DOHH2 (cell line): ENCODE data around the gene CHD5.

ENCODE experiments used
- H3F3A ChIP-seq: fragments of 200-600 bp; sonication (generic), shearing (Covaris generic); 2 replicates; pipeline ENCODE4 v1.6.0; 2016; ENCODE audit warnings: antibody characterized with exemption, mild to moderate bottlenecking; ENCODE audit not compliant: control insufficient read depth, insufficient read depth
- H3K27ac ChIP-seq: fragments of 200-600 bp; sonication (generic); 2 replicates; pipeline ENCODE4 v1.5.1; 2014; ENCODE audit warnings: low read depth, mild to moderate bottlenecking, low read length, moderate library complexity
- H3K27me3 ChIP-seq: fragments of 200-600 bp; sonication (generic); 2 replicates; pipeline ENCODE4 v1.6.1; 2014; ENCODE audit warnings: mild to moderate bottlenecking, low read length, mixed read lengths; ENCODE audit not compliant: control insufficient read depth
- H3K36me3 ChIP-seq: fragments of 200-600 bp; sonication (generic); 2 replicates; pipeline ENCODE4 v1.6.1; 2014; ENCODE audit warnings: mild to moderate bottlenecking, low read length, moderate library complexity, mixed read lengths; ENCODE audit not compliant: control insufficient read depth
- H3K4me1 ChIP-seq: fragments of 200-600 bp; sonication (generic); 2 replicates; pipeline ENCODE4 v1.6.1; 2014; ENCODE audit warnings: mild to moderate bottlenecking, low read length, mixed read lengths; ENCODE audit not compliant: control insufficient read depth
- H3K4me2 ChIP-seq: fragments of 200-600 bp; sonication (generic); 2 replicates; pipeline ENCODE4 v1.6.0; 2014; ENCODE audit warnings: mild to moderate bottlenecking, low read length, moderate library complexity
- H3K4me3 ChIP-seq: fragments of 200-600 bp; sonication (generic); 2 replicates; pipeline ENCODE4 v1.5.1; 2014; ENCODE audit warnings: mild to moderate bottlenecking, low read length, mixed read lengths
- H3K79me2 ChIP-seq: fragments of 200-600 bp; sonication (generic); 2 replicates; pipeline ENCODE4 v1.6.1; 2014; ENCODE audit warnings: mild to moderate bottlenecking, low read length, mixed read lengths; ENCODE audit not compliant: control insufficient read depth
- H3K9me2 ChIP-seq: fragments of 200-600 bp; sonication (generic); replicated peaks from 2 replicates; pipeline ENCODE4 v1.6.1; 2014; ENCODE audit warnings: mild to moderate bottlenecking, low read length, mixed read lengths; ENCODE audit not compliant: control insufficient read depth
- H3K9me3 ChIP-seq: fragments of 200-600 bp; sonication (generic); 2 replicates; pipeline ENCODE4 v1.6.1; 2014; ENCODE audit warnings: antibody characterized with exemption, low read length, mixed read lengths; ENCODE audit not compliant: control insufficient read depth, insufficient read depth
- H4K20me1 ChIP-seq: fragments of 200-600 bp; sonication (generic); 2 replicates; pipeline ENCODE4 v1.6.0; 2014; ENCODE audit warnings: low read depth, mild to moderate bottlenecking, antibody characterized with exemption, low read length, moderate library complexity; ENCODE audit not compliant: control insufficient read depth, insufficient read depth
- EZH2phosphoT487 ChIP-seq: fragments of 200-600 bp; sonication (generic); IDR thresholded peaks from 2 replicates; pipeline ENCODE4 v1.6.1; 2017; ENCODE audit warnings: borderline replicate concordance, mild to moderate bottlenecking, antibody characterized with exemption, low read length, moderate library complexity, mixed read lengths
- TF ChIP-seq, protein P1 (sequence below): fragments of 200-600 bp; sonication (generic); IDR thresholded peaks from one replicate; pipeline ENCODE4 v1.5.1; 2014; ENCODE audit warnings: antibody characterized with exemption, mild to moderate bottlenecking, low read depth, low read length; ENCODE audit not compliant: poor library complexity, severe bottlenecking

Gene CHD5

DNA sequence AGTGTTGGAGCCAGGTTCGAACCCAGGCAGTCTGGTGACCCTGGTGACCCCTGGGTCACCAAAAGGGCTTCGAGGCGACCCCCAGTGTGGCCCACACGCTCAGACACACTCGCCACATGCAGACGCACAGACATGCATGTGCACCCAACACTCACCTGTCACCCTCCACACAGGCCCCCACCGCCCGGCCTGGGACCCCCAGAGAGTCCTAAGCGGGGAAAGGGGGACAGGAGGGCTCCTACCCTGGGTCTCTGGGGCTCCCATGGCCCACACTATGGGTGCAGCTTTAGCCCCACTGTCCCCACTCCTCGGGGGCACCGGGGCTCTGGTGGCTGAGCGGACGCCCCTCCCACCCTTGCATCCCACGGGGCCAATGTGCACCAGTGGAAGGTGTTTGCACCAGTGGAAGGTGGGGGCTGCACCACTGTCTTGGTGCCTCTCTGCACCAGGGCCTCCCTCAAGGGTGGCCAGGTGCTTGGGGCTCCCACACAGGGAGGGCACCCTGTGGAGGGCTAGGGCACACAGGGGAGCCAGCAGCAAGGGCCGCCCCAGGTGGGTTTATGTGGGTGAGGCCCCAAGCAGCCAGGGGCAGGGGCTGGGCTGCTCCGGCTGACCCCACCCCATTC, 9.9 kb downstream of the CHD5 start:
- Histone ChIP-seq H3K9me2 (no peaks in the 10 kb centered on the region), H3K36me3 (no peaks in the 10 kb centered on the region)

DNA sequence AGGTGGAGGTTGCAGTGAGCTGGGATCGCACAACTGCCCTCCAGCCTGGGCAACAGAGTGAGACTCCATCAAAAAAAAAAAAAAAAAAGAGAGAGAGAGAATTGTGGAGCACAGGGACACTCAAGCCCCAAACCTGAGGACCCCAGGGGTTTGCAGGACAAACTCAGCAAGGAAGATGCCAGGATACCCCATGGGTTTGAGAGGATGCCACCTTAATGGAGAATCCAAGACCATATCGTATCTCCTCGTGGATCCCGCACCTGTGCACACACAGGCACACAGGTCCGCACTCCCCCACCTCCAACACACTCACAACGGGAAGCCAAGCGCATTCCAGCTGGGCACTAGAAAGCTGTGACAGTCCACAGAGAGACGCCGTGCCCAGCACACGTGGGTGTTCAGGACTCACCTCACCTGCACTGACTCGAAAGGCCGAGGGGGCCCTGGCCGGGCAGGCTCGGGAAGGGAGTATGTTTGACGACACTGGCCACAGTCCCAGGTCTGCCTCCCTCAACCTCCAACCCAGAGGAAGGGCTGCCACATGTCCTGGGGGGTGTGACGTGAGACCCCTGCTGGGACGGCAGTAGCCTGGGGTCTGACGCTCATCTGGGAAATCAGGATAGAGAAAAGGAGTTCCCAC, 11.1 kb downstream of the CHD5 start:
- no peaks in the 10 kb centered on the region for H3K4me1 ChIP-seq
- no peaks in the 10 kb centered on the region for H3K79me2 ChIP-seq
- no peaks in the 10 kb centered on the region for H3F3A ChIP-seq
- H3K4me3 ChIP-seq: no peak overlapping the region
- H3K36me3 ChIP-seq: no peaks in the 10 kb centered on the region
- no peaks in the 10 kb centered on the region for H3K27me3 ChIP-seq
- H3K9me3 ChIP-seq: no peaks in the 10 kb centered on the region
- H3K4me2 ChIP-seq: no peak overlapping the region
- H3K27ac ChIP-seq: no peak overlapping the region
- no peaks in the 10 kb centered on the region for H3K9me2 ChIP-seq
- no peak for TF ChIP-seq EZH2phosphoT487
- TF ChIP-seq, protein P1, sequence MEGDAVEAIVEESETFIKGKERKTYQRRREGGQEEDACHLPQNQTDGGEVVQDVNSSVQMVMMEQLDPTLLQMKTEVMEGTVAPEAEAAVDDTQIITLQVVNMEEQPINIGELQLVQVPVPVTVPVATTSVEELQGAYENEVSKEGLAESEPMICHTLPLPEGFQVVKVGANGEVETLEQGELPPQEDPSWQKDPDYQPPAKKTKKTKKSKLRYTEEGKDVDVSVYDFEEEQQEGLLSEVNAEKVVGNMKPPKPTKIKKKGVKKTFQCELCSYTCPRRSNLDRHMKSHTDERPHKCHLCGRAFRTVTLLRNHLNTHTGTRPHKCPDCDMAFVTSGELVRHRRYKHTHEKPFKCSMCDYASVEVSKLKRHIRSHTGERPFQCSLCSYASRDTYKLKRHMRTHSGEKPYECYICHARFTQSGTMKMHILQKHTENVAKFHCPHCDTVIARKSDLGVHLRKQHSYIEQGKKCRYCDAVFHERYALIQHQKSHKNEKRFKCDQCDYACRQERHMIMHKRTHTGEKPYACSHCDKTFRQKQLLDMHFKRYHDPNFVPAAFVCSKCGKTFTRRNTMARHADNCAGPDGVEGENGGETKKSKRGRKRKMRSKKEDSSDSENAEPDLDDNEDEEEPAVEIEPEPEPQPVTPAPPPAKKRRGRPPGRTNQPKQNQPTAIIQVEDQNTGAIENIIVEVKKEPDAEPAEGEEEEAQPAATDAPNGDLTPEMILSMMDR: no peak
- no peaks in the 10 kb centered on the region for H4K20me1 ChIP-seq

More for the DNA sequence above, 9.9 kb downstream of the CHD5 start:
- Histone ChIP-seq H3K4me3 (no peak overlapping the region), H4K20me1 (no peaks in the 10 kb centered on the region), H3K9me3 (no peaks in the 10 kb centered on the region), H3K27ac (no peak overlapping the region), H3K4me1 (no peaks in the 10 kb centered on the region), H3K79me2 (no peaks in the 10 kb centered on the region), H3K4me2 (no peak overlapping the region), H3K27me3 (no peaks in the 10 kb centered on the region), H3F3A (no peaks in the 10 kb centered on the region)
- no peak for TF ChIP-seq EZH2phosphoT487
- TF ChIP-seq, protein P1: no peak

DNA sequence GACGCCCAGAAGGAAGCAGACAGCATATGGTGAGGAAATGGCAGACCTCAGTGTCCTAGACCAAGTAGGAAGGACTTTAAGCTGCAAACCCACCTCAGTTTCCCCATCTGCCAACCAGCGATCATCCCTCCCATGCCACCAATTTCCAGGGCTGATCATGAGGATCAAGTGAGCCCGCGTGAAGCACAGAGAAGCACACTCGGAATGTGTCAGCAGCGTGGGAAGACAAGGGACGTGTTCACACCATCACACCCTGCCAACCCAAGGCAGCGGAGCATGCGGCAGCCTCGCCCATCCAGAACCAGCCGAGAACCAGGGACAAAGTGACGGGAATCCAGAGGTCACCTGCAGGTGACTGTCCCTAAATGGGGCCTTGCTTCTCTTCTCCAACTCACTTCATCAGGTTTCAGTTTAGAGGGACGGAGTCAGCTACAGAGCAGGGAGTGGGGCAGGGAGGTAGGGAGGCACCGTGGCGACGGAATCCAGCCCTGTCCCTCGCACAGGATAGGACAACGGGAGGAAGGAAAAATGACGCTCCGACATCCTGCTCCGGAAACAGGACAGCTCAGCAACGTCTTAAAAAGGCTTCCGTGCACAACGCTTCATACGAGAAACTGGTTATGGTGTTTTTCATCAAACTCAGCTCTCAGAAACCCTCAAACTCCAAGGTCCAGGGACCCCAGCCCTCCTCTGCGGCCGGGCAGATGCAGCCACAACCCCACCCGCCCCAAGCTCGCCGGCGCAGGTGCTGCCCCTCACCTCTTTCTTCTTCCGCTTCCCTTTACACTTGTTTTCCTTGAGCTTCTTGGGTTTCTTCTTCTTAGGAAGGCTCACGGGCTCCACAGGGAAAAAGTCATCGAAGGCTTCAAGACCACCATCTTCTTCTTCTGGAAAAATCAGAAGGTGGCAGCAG, 12.5 kb downstream of the CHD5 start:
- no peak overlapping the region for H3K4me2 ChIP-seq
- no peaks in the 10 kb centered on the region for H3K4me1 ChIP-seq
- H3F3A ChIP-seq: no peaks in the 10 kb centered on the region
- H3K9me2 ChIP-seq: no peaks in the 10 kb centered on the region
- no peaks in the 10 kb centered on the region for H3K9me3 ChIP-seq
- H4K20me1 ChIP-seq: no peaks in the 10 kb centered on the region
- H3K79me2 ChIP-seq: no peaks in the 10 kb centered on the region
- H3K4me3 ChIP-seq: no peak overlapping the region
- no peaks in the 10 kb centered on the region for H3K36me3 ChIP-seq
- H3K27ac ChIP-seq: no peak overlapping the region
- H3K27me3 ChIP-seq: no peaks in the 10 kb centered on the region
- no peak for TF ChIP-seq EZH2phosphoT487
- TF ChIP-seq, protein P1: no peak
